Ovary (tissue), 9 donors: ENCODE measurements around the gene TSHZ2. TPM values are rescaled to one million over a fixed set of nuclear protein-coding genes. Genes with fewer than 3 reads are reported as not detected.

ENCODE experiments used
- DNase-seq, 5 donors: peaks; one replicate each; pipeline ENCODE4 v3.0.0-alpha.2; 2019 to 2020
- H3K27ac ChIP-seq, 2 donors: fragments of 200-600 bp; one replicate each; pipeline versions ENCODE4 v1.5.1 to v1.8.0; 2019 to 2022
- H3K27me3 ChIP-seq: fragments of 200-600 bp; one replicate; pipeline ENCODE4 v1.8.0; 2022
- H3K36me3 ChIP-seq: fragments of 200-600 bp; sonication (generic); one replicate; pipeline ENCODE4 v1.5.1; 2019
- H3K4me1 ChIP-seq: one replicate; pipeline ENCODE4 v1.8.1; 2013; ENCODE audit warnings: mild to moderate bottlenecking, moderate library complexity; ENCODE audit not compliant: insufficient read depth
- H3K4me3 ChIP-seq: fragments of 200-600 bp; sonication (generic); one replicate; pipeline ENCODE4 v1.5.1; 2017
- H3K9me3 ChIP-seq, 2 donors: fragments of 200-600 bp in 1 of 2; sonication (generic) in 1 of 2; one replicate each; pipeline versions ENCODE4 v1.5.1 to v1.8.1; 2013 to 2019; ENCODE audit warnings: mild to moderate bottlenecking in 1 of 2, moderate library complexity in 1 of 2
- CTCF ChIP-seq, 3 donors: fragments of 450-650 bp in 2 of 3; fragments of 200-600 bp in 1 of 3; IDR thresholded peaks; one replicate each; pipeline versions ENCODE4 v1.5.1 to v1.8.0; 2016 to 2022; ENCODE audit warnings: antibody characterized with exemption in 3 of 3, mild to moderate bottlenecking in 1 of 3
- EP300 ChIP-seq: sonication (generic); formaldehyde crosslinking; IDR thresholded peaks from one replicate; pipeline ENCODE4 v1.6.1; 2017; ENCODE audit warnings: antibody characterized with exemption
- POLR2A ChIP-seq: fragments of 450-650 bp; IDR thresholded peaks from one replicate; pipeline ENCODE4 v1.6.1; 2017; ENCODE audit warnings: antibody characterized with exemption, mild to moderate bottlenecking, moderate library complexity
- WGBS, 3 donors: extraction: QIAGEN DNeasy Blood & Tissue Kit in 1 of 3; methylation state at CpG; one replicate each; pipeline versions ENCODE4 v1.1.5 to v1.1.7; 2013 to 2017; 5-methylcytosine and 5-hydroxymethylcytosine counted together
- intact Hi-C, 4 donors: fragments of 100-400 bp; cut with DNase I; formaldehyde crosslinking; loops; one replicate each; pipeline versions ENCODE4 v1.11.0 to v1.15.1; 2022 to 2023
- polyA plus RNA-seq, 2 donors: library from polyadenylated mRNA; stranded (reverse); fragments of 200-250 nt in 1 of 2; fragments of 350-450 nt in 1 of 2; fragmentation: Illumina TruSeq in 1 of 2; extraction: RNeasy Lipid Tissue Mini Kit (QIAGEN cat#74804) in 1 of 2; gene quantifications; one replicate each; pipeline ENCODE4 v1.2.3, GENCODE V29; 2013 to 2014
- total RNA-seq, 7 donors: library from RNA; depleted of rRNA in 2 of 7; stranded (reverse); fragments of >200 nt in 2 of 7; fragmentation: NEBNext Ultra II Directional in 3 of 7; extraction: Animal tissue kit (Norgen Biotek cat#: 25700) in 3 of 7; gene quantifications; one replicate each; pipeline versions ENCODE4 v1.1.0 to v1.2.4, GENCODE V29; 2016 to 2023
- donor health status: DM: no; HTN: no; CAD: no; lungs with moderate emphysema.
- donor health status: DM: no; HTN: no; CAD: no.
- donor health status: Bipolar disorder and iron deficiency.
- donor health status: DM: yes; HTN: yes; CAD: no.
- donor health status: DM: no; HTN: no; CAD: no.
- donor health status: DM: yes; HTN: yes; CAD: no.

The TSHZ2 gene
- total and polyA plus RNA-seq, 9 donors = 18.2 to 113 (median 40.2) TPM

- no peaks in the 10 kb centered on the region for H3K9me3 ChIP-seq
- no peak overlapping the region for H3K4me3 ChIP-seq
- no peaks in the 10 kb centered on the region for H3K27me3 ChIP-seq
- peaks cover 7% of the 10 kb centered on the region for H3K4me1 ChIP-seq
- H3K27ac ChIP-seq = no peak overlapping the region
- 87 to 91% (median 90%) methylated on average over 9 of the region's 9 CpGs for WGBS, 3 donors
- no peaks in the 10 kb centered on the region for H3K36me3 ChIP-seq
- DNase-seq = no peak
- TF ChIP-seq POLR2A (no peak), EP300 (no peak), CTCF (IDR thresholded peaks at IDR 0.05) (no peak)
- intact Hi-C loops = no loop called here
Observed at GRCh38 chr20:53004267-53004813, 32.2 kb downstream of the TSHZ2 start.

DNA sequence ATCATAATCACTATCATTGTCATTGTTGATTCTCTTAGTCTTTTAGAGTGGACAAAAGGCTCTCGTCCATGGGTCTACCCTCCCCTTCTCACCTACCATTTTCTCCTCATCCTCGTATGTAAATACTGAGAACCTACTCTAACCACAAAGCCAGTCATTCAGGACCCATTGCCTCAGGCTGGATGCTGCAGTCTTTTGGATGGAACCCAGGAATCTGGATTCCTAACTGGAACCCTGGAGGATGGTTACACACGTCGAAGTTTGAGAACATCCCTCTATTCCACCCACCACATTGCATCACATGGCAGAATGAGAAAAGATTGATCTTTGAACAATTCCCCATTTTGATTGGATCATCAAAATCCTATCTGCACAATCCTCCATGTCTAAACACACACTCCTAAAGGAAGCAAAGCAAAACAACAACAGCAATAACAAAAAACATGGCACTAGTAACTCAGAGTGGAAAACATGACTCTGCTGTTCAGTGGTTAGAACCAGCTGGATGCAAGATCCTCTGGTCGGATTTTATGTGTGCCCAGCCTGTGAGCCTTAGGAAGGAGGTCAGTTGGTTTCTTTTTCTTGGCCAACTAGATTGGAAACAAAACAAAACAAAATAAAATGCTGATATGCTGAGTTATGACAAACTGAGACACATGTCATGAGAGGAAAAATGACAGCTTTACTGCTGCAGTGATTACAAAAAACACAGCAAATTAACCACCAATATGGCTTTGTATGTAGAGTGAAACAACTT, 38.0 kb downstream of the TSHZ2 start:
- no peak overlapping the region for H3K4me3 ChIP-seq
- no peaks in the 10 kb centered on the region for H3K4me1 ChIP-seq
- no peaks in the 10 kb centered on the region for H3K27me3 ChIP-seq
- WGBS, 3 donors = 86 to 89% (median 87%) methylated on average over 5 of the region's 5 CpGs
- intact Hi-C loops = no loop called here
- H3K27ac ChIP-seq = no peak overlapping the region
- TF ChIP-seq EP300 (no peak), CTCF (IDR thresholded peaks at IDR 0.05) (no peak), POLR2A (no peak)
- no peaks in the 10 kb centered on the region for H3K36me3 ChIP-seq
- H3K9me3 ChIP-seq = no peaks in the 10 kb centered on the region
- DNase-seq = no peak

- H3K4me3 ChIP-seq = no peak overlapping the region
- 87 to 96% (median 94%) methylated on average over 2 of the region's 2 CpGs for whole genome bisulfite sequencing, 3 donors
Observed at GRCh38 chr20:53011640-53012039, 39.5 kb downstream of the TSHZ2 start.

DNA sequence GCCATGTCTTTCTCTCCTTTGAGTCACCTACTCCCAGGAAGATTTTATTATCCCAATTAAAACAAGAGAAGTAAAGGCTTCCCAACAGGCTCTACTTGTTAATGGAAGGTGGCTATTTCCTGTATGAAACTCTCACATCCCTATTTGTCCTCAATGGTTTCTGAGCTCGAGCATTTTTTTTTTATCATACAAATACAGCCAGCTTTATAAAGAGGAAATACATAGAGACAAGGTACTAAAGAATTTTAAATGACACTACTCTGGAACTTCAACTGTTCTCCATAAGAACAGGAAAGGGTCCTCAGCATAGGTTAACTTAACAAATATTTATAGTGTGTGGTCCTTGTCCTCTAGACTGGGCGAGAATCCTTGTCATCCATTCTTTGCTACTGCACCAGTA, 41.0 kb downstream of the TSHZ2 start:
- Histone ChIP-seq H3K27me3 (no peaks in the 10 kb centered on the region), H3K36me3 (no peaks in the 10 kb centered on the region), H3K27ac (no peak overlapping the region), H3K4me3 (no peak overlapping the region), H3K9me3 (no peaks in the 10 kb centered on the region), H3K4me1 (peaks cover 3% of the 10 kb centered on the region)
- 90 to 99% (median 98%) methylated on average over 2 of the region's 2 CpGs for WGBS, 3 donors
- no peak for TF ChIP-seq EP300
- TF ChIP-seq CTCF (IDR thresholded peaks at IDR 0.05) = no peak
- no peak for TF ChIP-seq POLR2A
- no peak for DNase-seq
- intact Hi-C loops = loop anchor here in 1 of 4 donors (2.0 kb wide), 1 partner anchor 16 kb away; no protein-coding TSS in a partner anchor

More at GRCh38 chr20:53011640-53012039, 39.5 kb downstream of the TSHZ2 start:
- no peaks in the 10 kb centered on the region for H3K36me3 ChIP-seq
- DNase-seq = no peak
- no peak overlapping the region for H3K27ac ChIP-seq
- H3K9me3 ChIP-seq = no peaks in the 10 kb centered on the region
- TF ChIP-seq POLR2A = no peak
- TF ChIP-seq EP300 = no peak
- TF ChIP-seq CTCF (IDR thresholded peaks at IDR 0.05) = no peak
- H3K4me1 ChIP-seq = no peaks in the 10 kb centered on the region
- intact Hi-C loops = loop anchor here in 1 of 4 donors (2.0 kb wide), 1 partner anchor 15 kb away; no protein-coding TSS in a partner anchor
- H3K27me3 ChIP-seq = no peaks in the 10 kb centered on the region
